Parathyroid adenoma (tissue), 2 donors: Measurements from ENCODE around the gene TRMT10C.

Source experiments
- H2AFZ ChIP-seq: fragments of 300-600 bp; sonication (generic); one replicate; pipeline ENCODE4 v1.7.0; 2017; ENCODE audit warnings: antibody characterized with exemption, mild to moderate bottlenecking
- H3K27ac ChIP-seq: fragments of 300-600 bp; sonication (generic); one replicate; pipeline ENCODE4 v1.7.0; 2017
- H3K27me3 ChIP-seq: fragments of 300-600 bp; sonication (generic); one replicate; pipeline ENCODE4 v1.7.0; 2017; ENCODE audit warnings: low read length; ENCODE audit not compliant: control insufficient read depth, insufficient read depth
- H3K36me3 ChIP-seq: fragments of 300-600 bp; sonication (generic); one replicate; pipeline ENCODE4 v1.7.0; 2017; ENCODE audit warnings: low read length; ENCODE audit not compliant: control insufficient read depth, insufficient read depth
- H3K4me1 ChIP-seq: fragments of 300-600 bp; sonication (generic); one replicate; pipeline ENCODE4 v1.7.0; 2017; ENCODE audit warnings: control low read depth
- H3K4me2 ChIP-seq: fragments of 300-600 bp; sonication (generic); one replicate; pipeline ENCODE4 v1.7.0; 2017; ENCODE audit warnings: low read length
- H3K4me3 ChIP-seq: fragments of 300-600 bp; sonication (generic); one replicate; pipeline ENCODE4 v1.7.0; 2017; ENCODE audit warnings: low read depth, low read length
- H3K79me2 ChIP-seq: fragments of 300-600 bp; sonication (generic); one replicate; pipeline ENCODE4 v1.7.0; 2017; ENCODE audit warnings: control low read depth
- H3K9ac ChIP-seq: fragments of 300-600 bp; sonication (generic); one replicate; pipeline ENCODE4 v1.7.0; 2017; ENCODE audit warnings: mild to moderate bottlenecking
- H3K9me3 ChIP-seq: fragments of 300-600 bp; sonication (generic); one replicate; pipeline ENCODE4 v1.7.0; 2017; ENCODE audit warnings: low read length; ENCODE audit not compliant: control insufficient read depth
- CTCF ChIP-seq: fragments of 300-600 bp; sonication (generic); IDR thresholded peaks from one replicate; pipeline ENCODE4 v1.7.0; 2017; ENCODE audit warnings: antibody characterized with exemption, mild to moderate bottlenecking
- donor health status: primary hyperparathyroidism.

TRMT10C gene

DNA sequence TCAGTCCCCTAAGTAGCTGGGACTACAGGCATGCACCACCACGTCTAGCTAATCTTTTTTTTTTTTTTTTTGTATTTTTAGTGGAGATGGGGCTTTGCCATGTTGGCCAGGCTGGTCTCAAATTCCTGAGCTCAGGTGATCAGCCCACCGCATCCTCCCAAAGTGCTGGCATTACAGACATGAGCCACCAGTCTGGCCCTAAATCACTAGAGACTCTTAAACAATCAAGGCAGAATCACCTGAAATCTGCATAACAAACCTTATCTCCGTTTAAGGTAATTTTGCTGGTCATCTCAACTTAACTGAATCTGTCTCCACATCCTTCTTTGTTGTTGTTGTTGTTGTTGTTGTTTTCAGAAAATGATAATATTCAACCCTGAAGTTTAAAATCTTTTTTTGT, 5.6 kb upstream of the TRMT10C start:
- Histone ChIP-seq H3K9me3 (no peaks in the 10 kb centered on the region), H3K4me3 (no peak overlapping the region), H2AFZ (no peak overlapping the region), H3K4me2 (no peak overlapping the region), H3K79me2 (no peaks in the 10 kb centered on the region), H3K9ac (no peak overlapping the region), H3K4me1 (no peaks in the 10 kb centered on the region), H3K27me3 (no peaks in the 10 kb centered on the region), H3K36me3 (no peaks in the 10 kb centered on the region), H3K27ac (no peak overlapping the region)
- no peak for TF ChIP-seq CTCF

GRCh38 chr3:101567528-101568317, 6.1 kb downstream of the TRMT10C start:
- H3K27ac ChIP-seq: no peak overlapping the region
- H3K79me2 ChIP-seq: peaks cover 4% of the 10 kb centered on the region
- no peak overlapping the region for H3K4me3 ChIP-seq
- peaks cover 19% of the 10 kb centered on the region for H3K4me1 ChIP-seq
- no peaks in the 10 kb centered on the region for H3K9me3 ChIP-seq
- no peaks in the 10 kb centered on the region for H3K27me3 ChIP-seq
- TF ChIP-seq CTCF: no peak
- no peaks in the 10 kb centered on the region for H3K36me3 ChIP-seq
- H3K9ac ChIP-seq: no peak overlapping the region
- no peak overlapping the region for H3K4me2 ChIP-seq
- H2AFZ ChIP-seq: no peak overlapping the region

GRCh38 chr3:101571028-101571895, 9.6 kb downstream of the TRMT10C start:
- Histone ChIP-seq H2AFZ (no peak overlapping the region), H3K4me3 (no peak overlapping the region), H3K9ac (no peak overlapping the region), H3K36me3 (no peaks in the 10 kb centered on the region), H3K4me1 (peaks cover 17% of the 10 kb centered on the region), H3K79me2 (peaks cover 3% of the 10 kb centered on the region), H3K9me3 (no peaks in the 10 kb centered on the region), H3K27me3 (no peaks in the 10 kb centered on the region), H3K4me2 (no peak overlapping the region), H3K27ac (no peak overlapping the region)
- no peak for TF ChIP-seq CTCF

- Histone ChIP-seq H3K4me3 (peak within 1 kb of the TSS; percentile 91), H3K36me3 (no peaks in the 10 kb centered on the region), H3K27me3 (no peaks in the 10 kb centered on the region), H3K79me2 (peaks cover 23% of the 10 kb centered on the region), H3K4me1 (peaks cover 7% of the 10 kb centered on the region), H3K9ac (peak within 1 kb of the TSS; percentile 97), H3K27ac (peak within 1 kb of the TSS; percentile 88), H2AFZ (peak within 1 kb of the TSS; percentile 87), H3K9me3 (no peaks in the 10 kb centered on the region), H3K4me2 (peak within 1 kb of the TSS; percentile 82)
- TF ChIP-seq CTCF: peak; percentile 92
These were observed 12.1 kb downstream of the TRMT10C start, which contains the start of gene PCNP for GRCh38 chr3:101573449-101574387. TSS of gene PCNP (plus strand) at chr3:101574180. CDS start at chr3:101574216, 36 bp downstream.
